Activated CD8-positive, alpha-beta memory T cell treated with anti-CD3 and anti-CD28 coated beads for 4 hours (primary cell): Measurements from ENCODE around the gene APLP2.

ENCODE experiments used
- DNase-seq, 2 donors: peaks; one replicate each; pipeline ENCODE4 v3.0.0-alpha.2; 2020; ENCODE audit warnings: low read depth in 2 of 2

APLP2 gene

GRCh38 chr11:130118165-130118564, 48.5 kb downstream of the APLP2 start:
- no peak for DNase-seq

- DNase-seq: no peak
Observed at GRCh38 chr11:130118636-130119387, 49.1 kb downstream of the APLP2 start.

- no peak for DNase-seq
Observed at GRCh38 chr11:130120045-130120444, 50.4 kb downstream of the APLP2 start.

- DNase-seq: no peak
Observed at GRCh38 chr11:130121445-130121978, 51.8 kb downstream of the APLP2 start.

- no peak for DNase-seq
Observed at GRCh38 chr11:130122141-130122575, 52.5 kb downstream of the APLP2 start.

- no peak for DNase-seq
Observed at GRCh38 chr11:130123414-130124040, 53.8 kb downstream of the APLP2 start.

GRCh38 chr11:130124096-130124495, 54.4 kb downstream of the APLP2 start:
- DNase-seq: no peak

GRCh38 chr11:130125638-130126037, 55.9 kb downstream of the APLP2 start:
- DNase-seq: no peak

GRCh38 chr11:130126516-130126915, 56.8 kb downstream of the APLP2 start:
- DNase-seq: no peak

GRCh38 chr11:130127509-130127908, 57.8 kb downstream of the APLP2 start:
- DNase-seq: no peak

- no peak for DNase-seq
Observed at GRCh38 chr11:130128626-130129025, 58.9 kb downstream of the APLP2 start.

GRCh38 chr11:130129922-130130321, 60.2 kb downstream of the APLP2 start:
- no peak for DNase-seq

- peak in 1 of 2 donors; percentile 26 for DNase-seq
Observed at GRCh38 chr11:130131961-130132850, 62.5 kb downstream of the APLP2 start.

- no peak for DNase-seq
Observed at GRCh38 chr11:130133716-130134115, 64.0 kb downstream of the APLP2 start.

- DNase-seq: no peak
Observed at GRCh38 chr11:130136107-130136506, 66.4 kb downstream of the APLP2 start.

- no peak for DNase-seq
Observed at GRCh38 chr11:130137999-130138398, 68.3 kb downstream of the APLP2 start.

GRCh38 chr11:130139401-130139800, 69.7 kb downstream of the APLP2 start:
- no peak for DNase-seq

GRCh38 chr11:130141561-130142341, 72.1 kb downstream of the APLP2 start:
- DNase-seq: no peak

GRCh38 chr11:130144141-130144540, 74.4 kb downstream of the APLP2 start:
- no peak for DNase-seq

GRCh38 chr11:130144861-130145281, 75.2 kb downstream of the APLP2 start:
- DNase-seq: no peak

- no peak for DNase-seq
Observed at GRCh38 chr11:130145311-130145812, 75.7 kb downstream of the APLP2 start.
